Body of pancreas (tissue), 4 donors: ENCODE results near the gene ZMYND11.
A peak's percentile ranks its signal among the peaks of the same experiment; 100 is the strongest.

Experiments
- CTCF ChIP-seq, 7 experiments: fragments of 450-650 bp in 4 of 7; fragments of 200-600 bp in 3 of 7; sonication (generic) in 3 of 7; IDR thresholded peaks; one replicate each; pipeline ENCODE4 v1.5.1; 2016 to 2019; ENCODE audit warnings: antibody characterized with exemption in 7 of 7
- POLR2A ChIP-seq, 3 donors: fragments of 450-650 bp; IDR thresholded peaks; one replicate each; pipeline ENCODE4 v1.6.1; 2016; ENCODE audit warnings: antibody characterized with exemption in 3 of 3, mild to moderate bottlenecking in 2 of 3

DNA sequence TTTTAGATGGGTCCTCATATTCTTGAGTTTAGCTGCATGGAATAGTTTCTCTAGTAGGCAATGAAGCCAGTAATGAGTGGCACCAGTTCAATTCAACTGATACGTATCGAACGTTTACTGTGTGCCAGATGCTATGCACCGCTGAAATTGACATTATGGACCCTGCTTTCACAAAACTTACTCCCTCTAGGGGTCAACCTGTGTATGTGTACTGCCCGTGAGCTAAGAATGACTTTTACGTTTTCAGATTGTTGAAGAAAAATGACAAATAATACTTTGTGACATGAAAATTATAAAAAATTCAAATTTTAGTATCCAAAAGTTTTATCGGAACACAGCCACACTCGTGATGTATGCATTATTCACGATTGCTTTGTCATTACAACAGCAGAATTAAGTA is 95.5 kb downstream of the ZMYND11 start:
- TF ChIP-seq POLR2A (IDR thresholded peaks at IDR 0.05) (no peak), CTCF (IDR thresholded peaks at IDR 0.05) (peak in 6 of 7 experiments; percentile 29 to 43 (median 34))
